ENCODE results near the gene BACH2. TPM values are rescaled to one million over a fixed set of nuclear protein-coding genes. Genes with fewer than 3 reads are reported as not detected.

Gene BACH2
- total RNA-seq, 4 donors from 2014 or later = 3.6 to 13.4 (median 7.5) TPM

DNA sequence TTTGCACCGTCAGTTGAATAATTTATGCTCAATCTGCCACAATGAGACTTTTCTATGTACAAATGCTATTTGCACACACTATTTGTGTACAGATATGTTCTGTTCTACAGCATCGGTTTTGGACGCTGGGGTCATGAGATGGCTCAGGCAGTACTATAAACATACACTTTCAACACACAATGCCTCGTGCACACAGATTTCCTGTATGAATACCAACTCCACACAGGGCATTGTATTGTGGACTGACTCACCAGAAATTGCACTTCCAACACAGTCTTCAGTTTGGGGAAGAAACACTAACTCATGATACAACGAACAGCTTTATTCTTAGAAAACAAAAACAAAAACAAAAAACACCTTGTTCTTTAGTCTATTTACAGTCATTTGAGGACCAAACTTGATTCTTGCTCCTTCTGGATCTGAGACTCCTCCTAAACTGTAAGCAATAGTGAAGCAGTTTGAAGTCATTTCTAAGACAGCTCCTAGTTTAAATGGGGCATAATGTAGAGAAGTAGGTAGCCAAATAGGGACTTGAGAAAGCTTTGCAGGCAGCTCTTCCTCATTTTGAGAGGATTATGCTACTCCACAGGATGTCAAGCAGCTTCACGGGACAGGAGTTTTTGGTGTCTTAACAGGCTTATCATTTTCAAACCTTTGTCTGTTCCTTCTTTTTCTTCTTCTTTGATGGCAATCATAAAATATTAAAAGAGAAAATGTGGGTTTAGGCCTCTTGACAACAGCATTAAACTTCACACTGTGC is 368.7 kb downstream of the BACH2 start:
- H3K9me3 ChIP-seq = no peaks in the 10 kb centered on the region
- H3K4me3 ChIP-seq = no peak overlapping the region
- in situ Hi-C loops (cut with MboI; ENCODE audit: low sequenced_read_pairs in 4 of 4) = no loop called here
- no peaks in the 10 kb centered on the region for H3K27me3 ChIP-seq
- H3K36me3 ChIP-seq = peaks cover 0 to 10% of the 10 kb centered on the region in 2 donors
- no peak for DNase-seq
- ATAC-seq = no peak
- intact Hi-C loops (cut with DNase I; ENCODE audit: low total_unique reads) = no loop called here
- H3K4me1 ChIP-seq = no peaks in the 10 kb centered on the region
- no peak overlapping the region for H3K27ac ChIP-seq
- TF ChIP-seq POLR2A (IDR thresholded peaks at IDR 0.05) = no peak
- TF ChIP-seq, protein P1, sequence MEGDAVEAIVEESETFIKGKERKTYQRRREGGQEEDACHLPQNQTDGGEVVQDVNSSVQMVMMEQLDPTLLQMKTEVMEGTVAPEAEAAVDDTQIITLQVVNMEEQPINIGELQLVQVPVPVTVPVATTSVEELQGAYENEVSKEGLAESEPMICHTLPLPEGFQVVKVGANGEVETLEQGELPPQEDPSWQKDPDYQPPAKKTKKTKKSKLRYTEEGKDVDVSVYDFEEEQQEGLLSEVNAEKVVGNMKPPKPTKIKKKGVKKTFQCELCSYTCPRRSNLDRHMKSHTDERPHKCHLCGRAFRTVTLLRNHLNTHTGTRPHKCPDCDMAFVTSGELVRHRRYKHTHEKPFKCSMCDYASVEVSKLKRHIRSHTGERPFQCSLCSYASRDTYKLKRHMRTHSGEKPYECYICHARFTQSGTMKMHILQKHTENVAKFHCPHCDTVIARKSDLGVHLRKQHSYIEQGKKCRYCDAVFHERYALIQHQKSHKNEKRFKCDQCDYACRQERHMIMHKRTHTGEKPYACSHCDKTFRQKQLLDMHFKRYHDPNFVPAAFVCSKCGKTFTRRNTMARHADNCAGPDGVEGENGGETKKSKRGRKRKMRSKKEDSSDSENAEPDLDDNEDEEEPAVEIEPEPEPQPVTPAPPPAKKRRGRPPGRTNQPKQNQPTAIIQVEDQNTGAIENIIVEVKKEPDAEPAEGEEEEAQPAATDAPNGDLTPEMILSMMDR (IDR thresholded peaks at IDR 0.05 in 4 of 5, conservative IDR thresholded peaks at IDR 0.05 in 1 of 5) = no peak

DNA sequence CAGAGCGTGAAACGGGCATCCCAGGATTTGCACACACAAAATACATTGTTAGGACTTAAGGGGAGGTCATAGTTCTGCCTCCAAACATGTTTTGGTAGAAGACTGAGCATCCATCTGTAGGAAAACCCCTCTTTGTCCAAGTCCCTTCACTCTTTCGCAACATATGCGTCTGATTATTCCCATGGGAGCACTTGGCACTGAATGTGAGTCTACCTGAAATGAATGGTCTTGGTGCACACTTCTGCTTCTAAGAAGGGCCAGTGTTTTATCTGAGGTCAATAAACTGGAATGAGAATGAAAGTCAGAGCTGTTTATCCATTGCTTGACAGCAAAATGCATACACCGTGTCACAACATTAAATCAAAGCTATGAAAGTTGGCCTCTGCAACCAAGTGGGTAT is 369.4 kb downstream of the BACH2 start:
- intact Hi-C loops (cut with DNase I; ENCODE audit: low total_unique reads) = no loop called here
- Histone ChIP-seq H3K4me3 (no peak overlapping the region), H3K27ac (no peak overlapping the region), H3K36me3 (peaks cover 0 to 7% of the 10 kb centered on the region in 2 donors), H3K27me3 (no peaks in the 10 kb centered on the region), H3K4me1 (no peaks in the 10 kb centered on the region), H3K9me3 (no peaks in the 10 kb centered on the region)
- DNase-seq = no peak
- TF ChIP-seq POLR2A (IDR thresholded peaks at IDR 0.05) = no peak
- TF ChIP-seq, protein P1 (IDR thresholded peaks at IDR 0.05 in 4 of 5, conservative IDR thresholded peaks at IDR 0.05 in 1 of 5) = no peak
- ATAC-seq = no peak
- in situ Hi-C loops (cut with MboI; ENCODE audit: low sequenced_read_pairs in 4 of 4) = no loop called here

DNA sequence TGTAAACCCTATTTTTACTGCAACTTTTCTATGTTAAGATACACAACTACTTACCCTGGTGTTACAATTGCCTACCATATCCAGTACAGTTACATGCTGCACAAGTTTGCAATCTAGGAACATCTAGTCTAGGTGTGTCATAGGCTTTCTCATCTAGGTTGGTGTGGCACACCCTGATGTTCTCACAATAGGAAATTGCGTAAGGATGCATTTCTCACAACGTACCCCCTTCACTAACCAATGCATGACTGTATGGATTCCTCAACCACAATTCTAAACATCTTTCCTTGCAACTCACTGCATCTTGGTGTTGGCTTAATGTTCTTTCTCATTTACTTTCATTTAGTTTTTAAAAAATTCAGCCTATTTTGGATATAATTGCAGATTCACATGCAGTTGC is 370.8 kb downstream of the BACH2 start:
- in situ Hi-C loops (cut with MboI; ENCODE audit: low sequenced_read_pairs in 4 of 4) (no loop called here), intact Hi-C loops (cut with DNase I; ENCODE audit: low total_unique reads) (no loop called here)
- DNase-seq (no peak), ATAC-seq (no peak)
- H3K27me3 ChIP-seq = no peaks in the 10 kb centered on the region
- H3K4me1 ChIP-seq = no peaks in the 10 kb centered on the region
- H3K27ac ChIP-seq = no peak overlapping the region
- TF ChIP-seq, protein P1 (IDR thresholded peaks at IDR 0.05 in 4 of 5, conservative IDR thresholded peaks at IDR 0.05 in 1 of 5) = no peak
- no peak for TF ChIP-seq POLR2A (IDR thresholded peaks at IDR 0.05)
- no peaks in the 10 kb centered on the region for H3K9me3 ChIP-seq
- H3K4me3 ChIP-seq = no peak overlapping the region
- H3K36me3 ChIP-seq = no peaks in the 10 kb centered on the region

DNA sequence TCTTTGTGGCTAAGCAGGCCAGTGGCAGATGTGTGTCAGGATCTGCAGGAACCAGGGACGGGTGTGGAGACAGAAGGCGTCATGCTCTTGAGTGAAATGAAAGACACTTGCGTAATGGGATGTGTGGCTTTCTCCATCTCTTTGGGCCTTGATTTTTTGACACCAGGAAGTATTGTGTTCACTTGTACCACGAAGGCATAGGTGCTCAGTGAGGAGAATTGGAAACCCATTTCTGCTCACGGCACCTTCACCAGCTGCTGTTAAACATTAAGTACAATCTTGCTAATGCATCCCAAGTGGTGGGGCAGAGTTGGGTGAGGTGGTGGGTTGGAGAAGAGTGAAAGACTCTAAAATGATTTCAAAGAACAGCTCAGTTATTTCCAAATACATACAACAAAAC is 372.4 kb downstream of the BACH2 start:
- no peak overlapping the region for H3K27ac ChIP-seq
- H3K9me3 ChIP-seq = no peaks in the 10 kb centered on the region
- in situ Hi-C loops (cut with MboI; ENCODE audit: low sequenced_read_pairs in 4 of 4) (no loop called here), intact Hi-C loops (cut with DNase I; ENCODE audit: low total_unique reads) (no loop called here)
- no peaks in the 10 kb centered on the region for H3K36me3 ChIP-seq
- no peak overlapping the region for H3K4me3 ChIP-seq
- DNase-seq = no peak
- ATAC-seq = no peak
- no peaks in the 10 kb centered on the region for H3K4me1 ChIP-seq
- no peak for TF ChIP-seq POLR2A (IDR thresholded peaks at IDR 0.05)
- TF ChIP-seq, protein P1 (IDR thresholded peaks at IDR 0.05 in 4 of 5, conservative IDR thresholded peaks at IDR 0.05 in 1 of 5) = no peak
- no peaks in the 10 kb centered on the region for H3K27me3 ChIP-seq

DNA sequence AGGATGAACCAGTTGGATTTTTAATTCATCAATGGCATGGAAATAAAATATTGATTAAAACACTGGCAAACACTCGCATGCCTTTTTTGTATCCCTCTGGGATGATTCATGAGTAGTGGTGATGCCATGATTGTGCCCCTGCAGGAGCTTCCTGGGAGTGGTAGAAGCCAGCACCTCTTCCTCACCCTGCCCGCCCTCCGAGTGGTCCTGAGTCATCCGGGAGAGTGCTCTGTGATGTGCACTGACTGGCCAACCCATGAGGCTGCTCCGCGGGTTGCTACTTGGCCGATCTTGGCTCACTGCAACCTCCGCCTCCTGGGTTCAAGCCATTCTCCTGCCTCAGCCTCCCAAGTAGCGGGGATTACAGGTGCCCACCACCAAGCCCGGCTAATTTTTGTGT is 375.0 kb downstream of the BACH2 start:
- TF ChIP-seq, protein P1 (IDR thresholded peaks at IDR 0.05 in 4 of 5, conservative IDR thresholded peaks at IDR 0.05 in 1 of 5) = no peak
- TF ChIP-seq POLR2A (IDR thresholded peaks at IDR 0.05) = no peak
- ATAC-seq (no peak), DNase-seq (no peak)
- in situ Hi-C loops (cut with MboI; ENCODE audit: low sequenced_read_pairs in 4 of 4) (no loop called here), intact Hi-C loops (cut with DNase I; ENCODE audit: low total_unique reads) (no loop called here)
- no peak overlapping the region for H3K4me3 ChIP-seq
- H3K27ac ChIP-seq = no peak overlapping the region
- no peaks in the 10 kb centered on the region for H3K27me3 ChIP-seq
- H3K4me1 ChIP-seq = no peaks in the 10 kb centered on the region
- H3K36me3 ChIP-seq = no peaks in the 10 kb centered on the region
- no peaks in the 10 kb centered on the region for H3K9me3 ChIP-seq
